ENCODE data around the gene EXD2.
"Not testable (repeated sequence)": the region's sequence is repeated elsewhere in the genome, so short reads cannot be mapped to it uniquely, and the experiment has no call there.

EXD2 gene

GRCh38 chr14:69277356-69277755, 86.1 kb downstream of the EXD2 start:
- DNase-seq, result not testable (repeated sequence)

- DNase-seq, result no peak
Measured at GRCh38 chr14:69280746-69281291, 89.5 kb downstream of the EXD2 start.

GRCh38 chr14:69281450-69282169, 90.3 kb downstream of the EXD2 start:
- no peak for DNase-seq

GRCh38 chr14:69282448-69282847, 91.2 kb downstream of the EXD2 start:
- DNase-seq, result no peak

GRCh38 chr14:69284170-69284569, 92.9 kb downstream of the EXD2 start:
- no peak for DNase-seq

- no peak for DNase-seq
Measured at GRCh38 chr14:69285661-69286255, 94.5 kb downstream of the EXD2 start.

GRCh38 chr14:69287098-69288010, 96.1 kb downstream of the EXD2 start:
- DNase-seq, result peak in 3 of 56 donors; percentile 10 to 38 (median 17)

GRCh38 chr14:69288011-69288771, 96.9 kb downstream of the EXD2 start:
- DNase-seq, result peak in 19 of 56 donors; percentile 13 to 52 (median 32)

GRCh38 chr14:69288956-69289705, 97.8 kb downstream of the EXD2 start:
- no peak for DNase-seq

GRCh38 chr14:69289811-69290520, 98.7 kb downstream of the EXD2 start:
- no peak for DNase-seq

- not testable (repeated sequence) for DNase-seq
Measured at GRCh38 chr14:69290881-69291280, 99.6 kb downstream of the EXD2 start.

GRCh38 chr14:69291396-69291795, 100.1 kb downstream of the EXD2 start:
- DNase-seq, result no peak

GRCh38 chr14:69291891-69292561, 100.7 kb downstream of the EXD2 start:
- DNase-seq, result no peak

All from amygdala (tissue), 56 donors.